ENCODE measurements around the gene WNT6. TPM values are rescaled to one million over a fixed set of nuclear protein-coding genes. Genes with fewer than 3 reads are reported as not detected.

Gene WNT6
- 1.0 TPM for total RNA-seq

GRCh38 chr2:218859556-218859987 is at the start of gene WNT6:
WNT6 (plus strand) TSS chr2:218859805; CDS start chr2:218860038, 233 bp downstream.

GRCh38 chr2:218831378-218831990 is 28.1 kb upstream of the WNT6 start, which contains the start of gene PRKAG3:
PRKAG3 (minus strand) TSS chr2:218831803.

GRCh38 chr2:218880102-218880858 is 20.7 kb downstream of the WNT6 start, which contains the start of gene WNT10A:
WNT10A (plus strand) TSS chr2:218880852; CDS start chr2:218880996, 144 bp downstream.

Other genes starting within 250 kb of the WNT6 start
- gene ZNF142, start 200.2 kb upstream of the WNT6 start, total RNA-seq, result 21.8 TPM
- 30.0 TPM for gene BCS1L, start 200.1 kb upstream of the WNT6 start, total RNA-seq
- gene RNF25, start 187.8 kb upstream of the WNT6 start, total RNA-seq, result 11.7 TPM
- gene STK36, start 187.7 kb upstream of the WNT6 start, total RNA-seq, result 47.2 TPM
- 78.3 TPM for gene TTLL4, start 149.0 kb upstream of the WNT6 start, total RNA-seq
- 30.0 TPM for gene CYP27A1, start 77.7 kb upstream of the WNT6 start, total RNA-seq
- gene PRKAG3, start 28.0 kb upstream of the WNT6 start, total RNA-seq, result 1.5 TPM
- 8.1 TPM for gene WNT10A, start 21.0 kb downstream of the WNT6 start, total RNA-seq
- gene CDK5R2, start 99.9 kb downstream of the WNT6 start, total RNA-seq, result 16.2 TPM
- not detected for gene FEV, start 125.4 kb downstream of the WNT6 start, total RNA-seq
- gene CRYBA2, start 133.6 kb downstream of the WNT6 start, total RNA-seq, result 1,526 TPM
- not detected for gene CFAP65, start 181.7 kb downstream of the WNT6 start, total RNA-seq
- 3.8 TPM for gene IHH, start 201.1 kb downstream of the WNT6 start, total RNA-seq

Measured in camera-type eye (tissue), 1 donor.